HL-60 (cell line): ENCODE data around the gene RAC2.

ENCODE experiments used
- POLR2AphosphoS5 ChIP-seq: IDR thresholded peaks from 2 replicates; pipeline ENCODE4 v1.6.1; 2012; ENCODE audit warnings: low read depth
- REST ChIP-seq: IDR thresholded peaks from 2 replicates; pipeline ENCODE4 v1.6.1; 2012; ENCODE audit warnings: low read depth; ENCODE audit not compliant: insufficient replicate concordance
- SPI1 ChIP-seq: IDR thresholded peaks from 2 replicates; pipeline ENCODE4 v1.6.1; 2012; ENCODE audit warnings: low read depth, mild to moderate bottlenecking, borderline replicate concordance
- TF ChIP-seq, protein P1 (sequence below): IDR thresholded peaks from one replicate; pipeline ENCODE4 v1.5.1; 2011; ENCODE audit warnings: low read length, control low read depth, inconsistent platforms; ENCODE audit not compliant: insufficient read depth

- TF ChIP-seq, protein P1, sequence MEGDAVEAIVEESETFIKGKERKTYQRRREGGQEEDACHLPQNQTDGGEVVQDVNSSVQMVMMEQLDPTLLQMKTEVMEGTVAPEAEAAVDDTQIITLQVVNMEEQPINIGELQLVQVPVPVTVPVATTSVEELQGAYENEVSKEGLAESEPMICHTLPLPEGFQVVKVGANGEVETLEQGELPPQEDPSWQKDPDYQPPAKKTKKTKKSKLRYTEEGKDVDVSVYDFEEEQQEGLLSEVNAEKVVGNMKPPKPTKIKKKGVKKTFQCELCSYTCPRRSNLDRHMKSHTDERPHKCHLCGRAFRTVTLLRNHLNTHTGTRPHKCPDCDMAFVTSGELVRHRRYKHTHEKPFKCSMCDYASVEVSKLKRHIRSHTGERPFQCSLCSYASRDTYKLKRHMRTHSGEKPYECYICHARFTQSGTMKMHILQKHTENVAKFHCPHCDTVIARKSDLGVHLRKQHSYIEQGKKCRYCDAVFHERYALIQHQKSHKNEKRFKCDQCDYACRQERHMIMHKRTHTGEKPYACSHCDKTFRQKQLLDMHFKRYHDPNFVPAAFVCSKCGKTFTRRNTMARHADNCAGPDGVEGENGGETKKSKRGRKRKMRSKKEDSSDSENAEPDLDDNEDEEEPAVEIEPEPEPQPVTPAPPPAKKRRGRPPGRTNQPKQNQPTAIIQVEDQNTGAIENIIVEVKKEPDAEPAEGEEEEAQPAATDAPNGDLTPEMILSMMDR = no peak
- TF ChIP-seq POLR2AphosphoS5 (no peak), REST (no peak), SPI1 (no peak)
These were observed 36.9 kb downstream of the RAC2 start for GRCh38 chr22:37206841-37207821.
